Measurements from ENCODE around the gene C1QL4.

DNA sequence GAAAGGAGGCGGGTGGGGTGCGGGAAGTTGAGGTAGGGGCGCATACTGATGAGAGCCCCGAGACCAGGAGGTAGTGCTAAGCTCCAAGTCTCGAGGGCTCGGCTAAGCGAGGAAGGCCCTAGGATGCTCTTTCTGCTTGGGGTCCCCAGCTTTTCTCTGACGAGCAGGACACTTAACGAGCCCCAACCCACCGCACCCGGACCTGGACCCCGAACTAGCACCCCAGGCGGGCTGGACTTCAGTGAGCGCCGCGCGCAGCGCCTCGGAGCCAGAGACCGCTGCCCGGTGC is 4.7 kb upstream of the C1QL4 start:
- TF ChIP-seq, protein P1, sequence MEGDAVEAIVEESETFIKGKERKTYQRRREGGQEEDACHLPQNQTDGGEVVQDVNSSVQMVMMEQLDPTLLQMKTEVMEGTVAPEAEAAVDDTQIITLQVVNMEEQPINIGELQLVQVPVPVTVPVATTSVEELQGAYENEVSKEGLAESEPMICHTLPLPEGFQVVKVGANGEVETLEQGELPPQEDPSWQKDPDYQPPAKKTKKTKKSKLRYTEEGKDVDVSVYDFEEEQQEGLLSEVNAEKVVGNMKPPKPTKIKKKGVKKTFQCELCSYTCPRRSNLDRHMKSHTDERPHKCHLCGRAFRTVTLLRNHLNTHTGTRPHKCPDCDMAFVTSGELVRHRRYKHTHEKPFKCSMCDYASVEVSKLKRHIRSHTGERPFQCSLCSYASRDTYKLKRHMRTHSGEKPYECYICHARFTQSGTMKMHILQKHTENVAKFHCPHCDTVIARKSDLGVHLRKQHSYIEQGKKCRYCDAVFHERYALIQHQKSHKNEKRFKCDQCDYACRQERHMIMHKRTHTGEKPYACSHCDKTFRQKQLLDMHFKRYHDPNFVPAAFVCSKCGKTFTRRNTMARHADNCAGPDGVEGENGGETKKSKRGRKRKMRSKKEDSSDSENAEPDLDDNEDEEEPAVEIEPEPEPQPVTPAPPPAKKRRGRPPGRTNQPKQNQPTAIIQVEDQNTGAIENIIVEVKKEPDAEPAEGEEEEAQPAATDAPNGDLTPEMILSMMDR (IDR thresholded peaks at IDR 0.05; ENCODE audit: insufficient read depth, low read length) = no peak
- TF ChIP-seq, protein P2, sequence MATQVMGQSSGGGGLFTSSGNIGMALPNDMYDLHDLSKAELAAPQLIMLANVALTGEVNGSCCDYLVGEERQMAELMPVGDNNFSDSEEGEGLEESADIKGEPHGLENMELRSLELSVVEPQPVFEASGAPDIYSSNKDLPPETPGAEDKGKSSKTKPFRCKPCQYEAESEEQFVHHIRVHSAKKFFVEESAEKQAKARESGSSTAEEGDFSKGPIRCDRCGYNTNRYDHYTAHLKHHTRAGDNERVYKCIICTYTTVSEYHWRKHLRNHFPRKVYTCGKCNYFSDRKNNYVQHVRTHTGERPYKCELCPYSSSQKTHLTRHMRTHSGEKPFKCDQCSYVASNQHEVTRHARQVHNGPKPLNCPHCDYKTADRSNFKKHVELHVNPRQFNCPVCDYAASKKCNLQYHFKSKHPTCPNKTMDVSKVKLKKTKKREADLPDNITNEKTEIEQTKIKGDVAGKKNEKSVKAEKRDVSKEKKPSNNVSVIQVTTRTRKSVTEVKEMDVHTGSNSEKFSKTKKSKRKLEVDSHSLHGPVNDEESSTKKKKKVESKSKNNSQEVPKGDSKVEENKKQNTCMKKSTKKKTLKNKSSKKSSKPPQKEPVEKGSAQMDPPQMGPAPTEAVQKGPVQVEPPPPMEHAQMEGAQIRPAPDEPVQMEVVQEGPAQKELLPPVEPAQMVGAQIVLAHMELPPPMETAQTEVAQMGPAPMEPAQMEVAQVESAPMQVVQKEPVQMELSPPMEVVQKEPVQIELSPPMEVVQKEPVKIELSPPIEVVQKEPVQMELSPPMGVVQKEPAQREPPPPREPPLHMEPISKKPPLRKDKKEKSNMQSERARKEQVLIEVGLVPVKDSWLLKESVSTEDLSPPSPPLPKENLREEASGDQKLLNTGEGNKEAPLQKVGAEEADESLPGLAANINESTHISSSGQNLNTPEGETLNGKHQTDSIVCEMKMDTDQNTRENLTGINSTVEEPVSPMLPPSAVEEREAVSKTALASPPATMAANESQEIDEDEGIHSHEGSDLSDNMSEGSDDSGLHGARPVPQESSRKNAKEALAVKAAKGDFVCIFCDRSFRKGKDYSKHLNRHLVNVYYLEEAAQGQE (IDR thresholded peaks at IDR 0.05; ENCODE audit: insufficient replicate concordance, low read depth) = no peak
- TF ChIP-seq POLR2AphosphoS5 (IDR thresholded peaks at IDR 0.05; ENCODE audit: low read depth) (no peak), SPI1 (IDR thresholded peaks at IDR 0.05; ENCODE audit: borderline replicate concordance, low read depth) (no peak), GABPA (IDR thresholded peaks at IDR 0.05; ENCODE audit: low read depth) (no peak)
